Vagina (tissue), 2 donors: ENCODE data around the gene RNF7.
"Not testable (repeated sequence)": the region's sequence is repeated elsewhere in the genome, so short reads cannot be mapped to it uniquely, and the experiment has no call there.

ENCODE experiments used
- POLR2A ChIP-seq, 2 donors: fragments of 450-650 bp; IDR thresholded peaks; one replicate each; pipeline ENCODE4 v1.6.1; 2017; ENCODE audit warnings: antibody characterized with exemption in 2 of 2, mild to moderate bottlenecking in 2 of 2, moderate library complexity in 2 of 2
- TF ChIP-seq, protein P1 (sequence below), 3 experiments: fragments of 450-650 bp in 2 of 3; fragments of 200-600 bp in 1 of 3; sonication (generic) in 1 of 3; IDR thresholded peaks; one replicate each; pipeline ENCODE4 v1.5.1; 2017 to 2019; ENCODE audit warnings: antibody characterized with exemption in 3 of 3, mild to moderate bottlenecking in 2 of 3, moderate library complexity in 2 of 3

- TF ChIP-seq POLR2A (IDR thresholded peaks at IDR 0.05) = not testable (repeated sequence)
- TF ChIP-seq, protein P1, sequence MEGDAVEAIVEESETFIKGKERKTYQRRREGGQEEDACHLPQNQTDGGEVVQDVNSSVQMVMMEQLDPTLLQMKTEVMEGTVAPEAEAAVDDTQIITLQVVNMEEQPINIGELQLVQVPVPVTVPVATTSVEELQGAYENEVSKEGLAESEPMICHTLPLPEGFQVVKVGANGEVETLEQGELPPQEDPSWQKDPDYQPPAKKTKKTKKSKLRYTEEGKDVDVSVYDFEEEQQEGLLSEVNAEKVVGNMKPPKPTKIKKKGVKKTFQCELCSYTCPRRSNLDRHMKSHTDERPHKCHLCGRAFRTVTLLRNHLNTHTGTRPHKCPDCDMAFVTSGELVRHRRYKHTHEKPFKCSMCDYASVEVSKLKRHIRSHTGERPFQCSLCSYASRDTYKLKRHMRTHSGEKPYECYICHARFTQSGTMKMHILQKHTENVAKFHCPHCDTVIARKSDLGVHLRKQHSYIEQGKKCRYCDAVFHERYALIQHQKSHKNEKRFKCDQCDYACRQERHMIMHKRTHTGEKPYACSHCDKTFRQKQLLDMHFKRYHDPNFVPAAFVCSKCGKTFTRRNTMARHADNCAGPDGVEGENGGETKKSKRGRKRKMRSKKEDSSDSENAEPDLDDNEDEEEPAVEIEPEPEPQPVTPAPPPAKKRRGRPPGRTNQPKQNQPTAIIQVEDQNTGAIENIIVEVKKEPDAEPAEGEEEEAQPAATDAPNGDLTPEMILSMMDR (IDR thresholded peaks at IDR 0.05) = not testable (repeated sequence)
Measured at GRCh38 chr3:141703367-141703766, 34.7 kb upstream of the RNF7 start.
